GM18861 (cell line): ENCODE results near the gene DSCAM.

Experiments used
- ATAC-seq: cut with Tn5 transposase; IDR thresholded peaks from one replicate; pipeline ENCODE4 v1.9.1; 2021; ENCODE audit not compliant: unreplicated experiment

The DSCAM gene

DNA sequence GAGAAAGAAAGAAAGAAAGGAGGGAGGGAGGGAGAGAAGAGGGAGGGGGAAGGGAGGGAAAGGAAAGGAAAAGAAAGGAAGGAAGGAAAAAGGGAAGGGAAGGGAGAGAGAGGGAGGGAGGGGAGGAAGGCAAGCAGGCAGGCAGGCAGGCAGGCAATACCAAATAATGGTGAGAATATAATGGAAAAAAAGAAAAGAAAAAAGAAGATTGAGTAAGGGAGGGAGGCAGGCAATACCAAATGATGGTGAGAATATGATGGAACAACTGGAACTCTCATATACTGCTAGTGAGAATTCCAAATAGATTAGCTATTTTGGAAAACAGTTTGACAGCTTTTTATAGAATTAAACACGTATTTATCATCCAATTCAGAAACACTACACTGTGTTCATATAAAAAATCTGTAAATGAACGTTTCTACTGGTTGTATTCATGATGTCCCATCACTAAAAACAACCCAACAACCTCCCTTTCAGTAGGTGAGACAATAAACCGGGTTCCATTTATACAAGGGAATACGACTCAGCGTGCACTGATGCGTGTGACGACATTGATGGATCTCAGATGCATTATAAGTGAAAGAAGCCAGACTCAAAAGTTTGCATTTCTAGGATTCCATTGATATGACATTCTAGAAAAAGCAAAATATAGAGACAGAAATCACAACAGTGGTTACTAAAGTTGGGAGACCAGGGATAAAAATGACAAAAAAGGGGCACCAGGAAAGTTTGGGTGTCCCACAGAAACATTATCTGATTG, 226.4 kb downstream of the DSCAM start:
- no peak for ATAC-seq

DNA sequence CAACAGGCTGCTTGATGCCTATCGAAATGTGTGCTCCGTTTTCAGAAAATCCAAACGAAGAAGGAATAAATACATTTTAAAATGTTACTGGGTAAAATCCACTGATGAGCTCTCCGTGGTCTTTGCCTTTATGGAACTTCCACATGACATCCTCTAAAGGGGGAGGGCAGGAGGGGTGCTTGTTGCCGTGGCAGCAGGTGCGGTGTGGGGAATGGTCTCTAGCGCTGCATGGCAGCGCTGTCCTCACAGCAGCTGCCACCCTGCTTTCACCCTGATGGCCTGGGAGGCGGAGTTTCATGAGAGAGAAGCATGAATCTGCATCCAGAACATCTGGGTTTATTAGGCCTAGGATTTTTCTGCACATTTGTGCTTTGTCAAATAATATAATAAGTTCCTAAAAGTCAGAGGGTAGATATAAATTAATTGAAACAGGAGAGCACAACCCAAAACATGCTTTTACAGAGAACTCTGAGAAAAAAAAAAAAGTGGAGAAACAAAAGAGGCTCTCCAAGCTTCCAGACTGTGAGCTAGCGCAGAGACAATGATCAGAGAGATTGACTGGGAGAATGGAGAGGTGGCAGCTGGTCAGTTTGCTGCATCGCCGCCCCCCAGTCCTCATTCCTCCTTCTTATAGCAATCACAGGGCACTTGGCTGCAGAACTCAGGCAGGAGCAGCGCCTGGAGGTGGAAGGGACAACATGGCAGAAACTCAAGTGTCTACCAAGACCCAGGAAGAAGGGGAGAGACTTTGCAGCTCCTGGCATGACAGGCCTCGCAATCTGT, 228.6 kb downstream of the DSCAM start:
- no peak for ATAC-seq

DNA sequence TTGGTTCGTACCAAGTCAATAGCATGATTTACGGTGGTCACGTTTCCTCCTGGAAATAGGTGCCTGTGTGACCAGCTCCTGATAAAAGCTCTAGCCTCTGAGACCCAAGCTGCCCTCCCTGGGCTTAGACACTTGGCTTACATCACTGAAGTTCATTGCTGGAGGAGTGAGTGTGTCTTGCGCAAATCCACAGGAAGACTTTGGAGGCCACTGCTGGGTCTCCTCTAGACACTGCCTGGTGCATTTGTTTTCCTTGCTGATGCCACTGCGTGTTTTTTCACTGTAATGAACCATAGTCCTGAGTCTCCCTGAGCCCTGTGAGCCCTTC, 230.6 kb downstream of the DSCAM start:
- ATAC-seq: no peak

DNA sequence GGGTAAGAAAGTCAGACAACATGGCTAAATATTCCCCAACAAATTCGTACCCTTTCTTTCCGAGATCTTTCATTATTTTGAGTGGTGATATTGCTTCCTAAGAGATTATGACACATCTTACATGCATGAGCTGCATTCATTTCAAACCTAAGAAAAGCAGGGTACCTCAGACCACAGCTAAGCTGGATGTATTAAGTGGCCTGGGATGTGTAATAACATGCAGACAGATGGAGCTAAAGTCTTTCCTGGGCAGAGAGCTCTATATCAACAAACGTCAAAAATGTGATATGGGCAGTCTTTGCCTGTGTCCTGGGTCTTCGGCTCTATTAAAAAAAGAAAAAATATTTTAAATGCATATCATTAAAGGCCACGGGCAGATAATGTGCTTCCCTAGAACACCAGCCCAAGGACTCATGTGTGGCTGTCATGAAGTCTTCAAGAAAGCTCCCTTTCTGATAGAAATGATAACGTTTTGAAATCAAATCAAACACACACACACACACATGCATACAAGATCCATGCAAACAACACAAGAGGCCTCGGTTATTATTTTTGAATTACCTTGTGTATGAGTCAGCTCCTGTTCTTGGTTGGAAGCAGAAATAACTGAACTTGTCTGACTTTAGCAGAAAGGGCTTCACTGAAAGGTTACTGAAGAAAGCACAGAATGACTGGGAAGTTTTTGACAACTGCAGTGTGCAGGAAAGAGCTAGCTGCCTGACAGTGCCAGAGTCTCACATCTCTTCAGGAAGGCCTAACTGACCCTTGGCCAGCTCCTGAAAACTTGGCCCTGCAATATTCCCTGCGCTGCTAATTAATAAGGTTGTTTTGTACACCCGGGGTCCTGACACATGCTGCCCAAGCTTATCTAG, 231.2 kb downstream of the DSCAM start:
- no peak for ATAC-seq

DNA sequence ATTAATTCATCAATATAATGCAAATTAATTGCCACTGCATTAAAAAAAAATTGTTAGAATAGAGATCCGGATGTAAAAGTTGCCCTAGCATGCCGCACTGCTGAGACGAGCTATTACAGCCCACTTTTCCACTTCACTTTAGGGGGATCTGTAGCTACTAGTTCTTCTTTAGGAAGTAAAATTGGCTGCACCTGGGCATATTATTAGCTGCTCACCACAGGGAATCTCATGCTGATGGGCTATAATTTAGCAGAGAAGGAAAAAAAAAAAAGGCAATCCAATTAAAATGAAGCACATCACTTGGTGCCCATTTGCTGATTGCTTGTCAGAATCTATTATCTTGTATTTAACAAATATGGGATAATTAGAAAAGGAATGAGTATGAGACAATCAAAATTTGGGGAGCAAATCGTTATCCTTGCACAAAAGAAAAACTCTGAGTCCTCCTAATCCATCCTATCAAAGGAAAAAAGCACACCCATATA, 233.4 kb downstream of the DSCAM start:
- ATAC-seq: no peak

DNA sequence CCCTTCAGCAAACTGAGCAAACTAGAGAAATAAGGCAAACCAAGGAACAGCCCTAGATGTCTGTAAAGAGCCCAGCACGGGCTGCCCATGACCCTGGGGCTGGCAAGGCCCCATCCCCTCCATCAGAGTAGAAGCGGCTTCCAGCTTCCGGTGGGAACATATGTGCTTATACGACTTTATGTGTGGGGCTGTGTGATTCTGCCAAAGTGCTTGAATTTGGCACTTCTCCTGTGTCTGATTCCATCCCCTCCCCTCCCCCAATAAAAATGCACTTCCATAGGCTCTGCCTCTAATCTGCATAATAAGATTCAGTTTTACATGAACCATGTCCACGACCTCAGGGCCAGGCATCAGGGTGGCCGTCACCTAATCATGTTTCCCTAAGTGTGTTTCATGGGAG, 236.6 kb downstream of the DSCAM start:
- no peak for ATAC-seq

DNA sequence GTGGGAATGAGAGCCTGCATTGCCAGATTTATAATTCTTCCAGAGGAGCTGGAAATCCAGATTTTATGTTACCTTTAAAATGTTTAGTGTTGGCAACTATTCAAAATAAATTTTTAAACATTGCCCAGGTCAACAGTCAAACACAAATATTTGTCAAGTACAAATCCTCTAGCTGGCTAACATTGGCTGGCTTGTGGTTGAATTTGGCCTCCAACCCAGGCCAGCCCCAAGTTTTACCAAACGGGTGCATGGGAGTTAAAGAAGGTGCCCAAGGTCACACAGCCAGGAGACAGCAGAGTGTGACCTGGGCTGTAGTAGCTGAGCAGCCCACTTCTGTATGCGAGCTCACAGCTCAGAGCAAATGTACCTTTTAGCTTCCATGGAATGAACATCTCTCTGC, 240.6 kb downstream of the DSCAM start:
- no peak for ATAC-seq

DNA sequence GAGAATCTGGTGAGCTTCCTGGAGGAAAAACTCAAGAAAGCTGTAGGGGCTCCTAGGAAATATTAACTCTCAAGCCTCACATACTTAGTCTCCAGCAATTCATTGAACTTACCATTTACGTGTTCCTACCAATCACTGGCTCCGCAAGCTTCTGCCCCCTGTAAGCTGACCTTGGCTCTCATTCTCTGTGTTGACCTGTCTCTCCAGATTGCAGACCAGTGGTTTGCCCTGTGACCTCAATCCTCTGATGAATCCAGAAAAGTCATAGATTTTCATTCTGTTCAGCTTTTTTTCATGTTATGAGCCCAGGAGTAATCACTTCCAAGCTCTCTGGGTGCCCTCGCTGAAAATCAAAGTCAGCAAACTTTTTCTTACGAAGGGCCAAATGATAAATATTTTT, 241.9 kb downstream of the DSCAM start:
- no peak for ATAC-seq

DNA sequence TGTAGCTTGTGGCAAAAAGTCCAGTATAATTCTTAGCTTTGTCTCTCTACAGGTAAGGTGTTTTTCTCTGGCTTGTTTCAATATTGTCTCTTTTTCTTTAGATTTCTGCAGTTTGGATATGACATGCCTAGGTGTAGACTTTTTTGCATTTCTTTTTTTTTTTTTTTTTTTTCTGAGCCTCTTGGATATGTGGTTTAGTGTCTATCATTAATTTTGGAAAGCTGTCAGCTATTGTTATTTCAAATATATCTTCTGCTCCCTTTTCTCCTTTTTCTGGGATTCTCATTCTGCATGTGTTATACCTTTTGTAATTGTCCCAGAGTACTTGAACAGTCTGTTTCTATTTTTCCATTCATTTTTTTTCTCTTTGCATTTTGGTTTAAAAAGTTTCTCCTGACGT, 243.2 kb downstream of the DSCAM start:
- ATAC-seq: no peak

DNA sequence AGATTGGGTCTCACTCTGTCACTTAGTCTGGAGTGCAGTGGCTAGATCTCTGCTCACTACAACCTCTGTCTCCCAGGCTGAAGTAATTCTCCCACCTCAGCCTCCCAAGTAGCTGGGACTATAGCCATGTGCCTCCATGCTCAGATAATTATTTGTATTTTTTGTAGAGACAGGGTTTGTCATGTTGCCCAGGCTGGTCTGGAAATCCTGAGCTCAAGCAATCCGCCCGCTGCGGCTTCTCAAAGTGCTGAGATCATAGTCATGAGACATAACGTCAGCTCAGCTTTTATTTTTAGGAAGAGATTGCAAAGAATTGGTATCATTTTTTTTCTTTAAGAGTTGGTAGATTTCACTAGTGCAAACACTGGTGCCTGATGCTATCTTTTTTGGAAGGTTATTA, 244.9 kb downstream of the DSCAM start:
- no peak for ATAC-seq

DNA sequence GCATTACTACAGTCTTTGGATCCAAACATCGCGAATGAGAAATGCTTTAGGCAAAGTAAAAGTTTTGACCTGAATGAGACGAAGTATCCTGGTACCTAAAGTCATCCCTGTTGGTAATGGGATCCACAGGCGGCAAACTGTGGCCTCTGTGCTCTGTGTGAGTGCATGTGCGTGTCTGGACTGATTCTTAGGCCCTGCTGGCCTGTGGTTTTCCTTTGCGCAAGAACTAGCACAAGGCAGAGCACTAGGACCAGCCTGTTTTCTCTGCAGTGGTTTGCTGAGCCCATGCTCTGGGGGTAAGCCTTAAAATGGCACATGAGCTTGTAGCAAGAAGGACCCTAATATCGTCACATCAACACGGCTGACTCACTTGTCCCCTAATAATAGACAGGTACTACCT, 251.2 kb downstream of the DSCAM start:
- no peak for ATAC-seq

DNA sequence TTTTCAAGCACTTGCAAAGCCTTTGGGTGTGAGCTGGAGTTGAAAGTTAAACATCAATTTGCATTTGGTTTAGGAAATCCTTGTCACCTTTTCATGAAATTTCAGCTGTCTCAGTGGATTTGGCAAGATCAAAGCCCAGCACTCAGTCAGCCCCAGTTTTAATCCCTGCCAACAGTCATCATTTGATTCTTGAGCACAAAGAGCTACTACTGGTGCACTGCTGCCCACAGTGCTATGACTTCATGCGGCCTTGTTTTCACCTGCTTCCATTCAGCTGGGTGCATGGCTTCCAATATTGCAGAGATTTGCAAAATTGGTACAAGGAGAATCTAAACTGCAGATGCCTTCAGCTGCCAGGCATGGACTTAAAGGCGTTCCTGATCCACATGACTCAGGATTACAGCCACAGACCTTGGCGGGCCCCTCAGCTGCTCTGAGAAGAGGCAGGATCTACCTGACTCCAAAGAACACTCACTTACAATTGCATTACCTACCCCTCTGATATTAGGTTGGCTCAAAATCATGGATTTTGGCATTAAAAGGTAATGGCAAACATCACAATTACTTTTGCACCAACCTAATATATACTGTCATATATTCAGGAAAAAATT, 259.1 kb downstream of the DSCAM start:
- no peak for ATAC-seq

DNA sequence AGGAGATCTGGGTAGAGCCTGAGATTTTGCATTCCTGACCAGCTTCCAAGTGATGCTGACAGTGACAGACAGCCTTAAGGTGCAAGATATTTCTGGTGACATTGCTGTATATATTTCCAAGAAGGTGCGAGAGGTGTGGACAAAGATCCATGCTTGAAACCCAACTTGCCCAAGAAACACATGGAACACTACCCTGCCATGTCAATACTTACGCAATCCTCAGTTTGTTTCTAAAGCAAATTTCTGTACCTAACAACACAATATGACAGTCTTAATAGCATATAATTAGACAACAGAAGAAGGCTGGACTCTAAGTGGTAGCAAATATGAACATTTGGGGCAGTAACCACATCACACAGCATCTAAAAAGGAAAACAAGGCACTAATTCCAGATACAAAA, 260.4 kb downstream of the DSCAM start:
- ATAC-seq: no peak

DNA sequence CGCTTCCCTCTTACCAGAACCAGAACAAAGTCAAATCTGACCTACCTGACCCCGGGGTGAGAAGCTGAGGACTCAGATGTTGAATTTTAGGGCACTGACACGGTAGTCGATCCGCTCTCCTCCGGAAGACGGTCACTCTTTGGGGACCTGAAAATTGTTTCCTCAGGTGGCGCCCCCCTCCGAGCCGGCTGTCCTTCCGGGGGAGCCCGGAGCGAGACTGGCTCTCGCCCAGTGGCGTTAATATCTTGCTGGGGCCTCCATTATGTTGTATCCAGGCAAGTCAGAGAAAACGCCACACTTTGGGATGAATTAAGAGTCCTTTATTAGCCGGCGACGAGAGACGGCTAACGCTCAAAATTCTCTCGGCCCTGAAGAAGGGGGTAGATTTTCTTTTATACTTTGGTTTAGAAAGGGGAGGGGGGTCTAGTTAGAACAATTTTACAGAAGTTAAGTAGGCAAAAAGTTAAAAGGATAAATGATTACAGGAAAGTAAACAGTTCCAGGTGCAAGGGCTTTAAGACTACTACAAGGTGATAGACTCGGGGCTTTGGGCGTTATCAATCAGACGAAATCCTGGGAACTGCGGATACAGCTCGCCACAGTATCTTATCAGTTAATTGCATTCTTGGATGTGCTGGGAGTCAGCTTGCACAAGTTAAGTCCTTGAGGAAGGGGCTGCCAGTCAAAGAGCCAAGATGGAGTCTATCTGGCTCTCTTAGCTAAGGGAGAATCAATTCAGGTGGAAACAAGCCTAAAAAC, 269.5 kb downstream of the DSCAM start:
- no peak for ATAC-seq

DNA sequence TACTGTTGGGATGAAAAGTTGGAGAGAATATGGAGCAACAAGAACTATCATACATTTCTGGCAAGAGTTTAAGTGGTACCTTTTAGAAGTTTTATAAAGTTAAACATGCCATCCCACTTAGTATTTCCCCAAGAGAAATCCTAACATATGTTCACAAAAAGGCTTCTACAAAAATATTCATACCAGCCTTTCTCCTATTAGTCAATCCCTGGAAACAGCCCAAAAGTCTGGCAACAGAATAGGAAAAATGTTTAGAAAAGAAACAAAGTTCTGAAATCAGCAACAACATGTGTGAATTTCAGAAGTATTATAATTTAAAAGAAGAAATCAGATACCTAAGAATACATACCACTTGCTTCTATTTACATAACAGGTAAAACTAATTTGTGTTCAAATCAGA, 271.0 kb downstream of the DSCAM start:
- ATAC-seq: no peak

DNA sequence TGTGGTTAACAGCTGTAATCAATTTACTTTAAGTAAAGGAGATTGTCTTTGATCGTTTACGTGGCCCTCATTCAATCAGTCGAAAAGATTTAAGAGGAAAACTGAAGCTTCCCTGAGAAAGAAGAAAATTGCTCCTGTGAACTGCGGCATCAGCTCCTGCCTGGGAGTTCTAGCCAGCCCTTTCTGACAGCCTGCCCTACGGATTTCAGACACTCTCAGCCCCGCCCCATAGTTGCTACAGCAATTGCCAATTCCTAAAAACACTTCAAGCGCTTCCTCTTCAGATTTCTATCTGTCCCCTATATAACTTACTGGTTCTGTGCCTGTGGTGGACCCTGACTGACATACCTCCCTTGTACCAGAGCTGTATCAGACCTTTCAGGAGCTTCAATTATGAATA, 277.6 kb downstream of the DSCAM start:
- ATAC-seq: no peak

DNA sequence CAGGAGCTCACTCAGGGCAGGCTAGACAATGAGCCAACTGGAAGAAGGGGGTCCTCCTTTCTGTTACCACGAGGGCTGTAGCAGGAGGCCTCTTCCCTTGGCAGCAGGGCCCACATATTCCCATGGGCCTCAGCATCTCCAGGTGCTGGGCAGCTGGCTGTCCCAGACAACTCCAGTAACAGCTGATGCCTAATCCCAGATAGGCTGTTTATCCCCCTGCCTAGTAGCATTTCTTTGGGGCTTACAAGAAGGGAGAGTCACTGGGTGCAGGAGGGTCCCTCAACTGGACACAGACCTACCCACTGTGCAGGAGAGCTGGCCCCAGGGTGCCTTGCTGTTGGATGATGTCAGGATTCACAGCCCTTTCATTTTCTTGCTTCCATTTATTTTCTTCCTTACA, 278.2 kb downstream of the DSCAM start:
- no peak for ATAC-seq

DNA sequence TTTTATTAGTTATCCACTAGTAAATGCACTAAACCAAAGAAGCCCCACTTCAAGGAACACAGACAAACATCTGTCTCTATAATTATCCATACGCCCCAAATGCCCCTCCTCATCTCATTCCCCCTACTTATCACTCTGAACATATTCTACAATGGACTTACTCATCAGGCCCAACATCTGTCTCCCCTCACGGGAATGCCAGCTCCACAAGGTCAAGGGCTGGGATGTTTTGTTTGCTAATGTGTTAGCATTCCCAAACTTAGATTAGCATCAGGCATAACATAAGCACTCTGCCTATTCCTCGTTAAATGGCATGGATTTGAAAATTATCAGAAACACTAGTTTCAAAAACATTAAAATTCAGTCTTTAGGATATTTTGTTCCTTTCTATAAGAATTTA, 279.5 kb downstream of the DSCAM start:
- no peak for ATAC-seq

DNA sequence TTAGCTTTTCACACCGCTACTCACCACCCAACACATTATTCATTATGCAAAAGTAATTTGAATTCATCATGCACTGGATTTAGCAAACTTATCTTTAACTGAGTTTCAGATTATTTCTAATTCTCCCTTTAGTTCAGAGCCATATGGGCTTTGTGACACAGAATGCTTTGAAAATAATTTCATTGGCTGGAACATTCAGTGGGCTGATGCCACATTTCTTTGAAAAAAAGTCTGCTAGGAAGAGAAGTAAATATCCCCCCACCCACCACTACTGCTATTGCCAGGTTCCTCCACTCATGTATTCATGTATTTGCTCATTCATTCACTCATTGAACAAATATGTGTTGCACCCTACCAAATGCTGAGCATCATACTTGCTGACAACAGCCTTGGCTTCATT, 280.5 kb downstream of the DSCAM start:
- ATAC-seq: no peak

DNA sequence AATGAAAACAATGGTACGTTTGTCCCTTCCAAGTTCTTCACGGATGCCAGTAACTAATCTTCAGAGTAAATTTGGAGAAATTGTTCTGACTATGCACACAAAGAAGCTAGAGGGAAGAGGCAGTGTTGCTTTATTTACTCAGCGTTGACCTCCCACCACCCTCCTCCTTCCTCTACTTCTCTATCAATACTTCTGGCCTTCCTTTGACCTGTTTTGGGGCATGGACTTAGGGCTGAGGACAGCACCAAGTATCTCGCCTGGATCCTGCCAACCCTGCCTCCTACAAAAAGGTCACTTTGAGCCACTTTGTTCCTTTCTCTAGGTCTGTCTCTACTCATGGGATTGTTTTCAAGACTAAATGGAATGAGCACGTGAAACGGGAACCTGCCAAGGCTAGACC, 282.6 kb downstream of the DSCAM start:
- no peak for ATAC-seq

DNA sequence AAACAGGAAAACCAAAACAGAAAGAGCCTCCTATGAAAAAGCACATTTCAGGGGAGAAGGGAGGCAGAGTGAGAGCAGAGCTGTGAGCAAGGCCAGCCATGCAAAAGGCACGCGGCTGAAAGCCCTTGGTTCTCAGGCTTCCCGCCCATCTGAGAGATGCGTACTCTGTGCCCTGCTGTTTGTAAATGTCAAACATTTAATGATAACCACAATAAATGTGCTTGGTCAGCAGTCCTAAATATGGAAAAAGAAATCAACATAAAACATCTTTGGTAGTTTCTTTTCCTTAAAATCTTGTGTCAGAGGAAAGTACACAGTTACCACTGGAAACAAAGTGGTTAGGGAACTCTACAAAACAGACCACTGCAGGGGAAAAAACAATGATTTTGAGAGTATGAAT, 283.1 kb downstream of the DSCAM start:
- ATAC-seq: no peak
